Colonic mucosa (tissue), 4 donors: ENCODE results near the gene ATP1A4. TPM values are rescaled to one million over a fixed set of nuclear protein-coding genes. Genes with fewer than 3 reads are reported as not detected.

ENCODE experiments used
- DNase-seq: peaks from one replicate; pipeline ENCODE4 v3.0.0-alpha.2; 2020
- H3K27ac ChIP-seq: fragments of 200-600 bp; one replicate; pipeline ENCODE4 v1.8.0; 2021
- H3K27me3 ChIP-seq: fragments of 200-600 bp; one replicate; pipeline ENCODE4 v1.8.0; 2021
- H3K36me3 ChIP-seq: fragments of 200-600 bp; one replicate; pipeline ENCODE4 v1.8.0; 2021
- H3K4me1 ChIP-seq: fragments of 200-600 bp; one replicate; pipeline ENCODE4 v1.8.0; 2021; ENCODE audit warnings: mild to moderate bottlenecking
- H3K4me3 ChIP-seq: fragments of 200-600 bp; one replicate; pipeline ENCODE4 v1.8.0; 2021
- H3K9ac ChIP-seq, 2 donors: one replicate each; pipeline ENCODE4 v1.7.0; 2013; ENCODE audit warnings: control low read depth in 2 of 2, low read depth in 2 of 2, low read length in 2 of 2
- H3K9me3 ChIP-seq: fragments of 200-600 bp; one replicate; pipeline ENCODE4 v1.8.0; 2021
- intact Hi-C: fragments of 100-400 bp; cut with DNase I; formaldehyde crosslinking; loops from one replicate; pipeline ENCODE4 v1.14.1; 2022
- total RNA-seq, 2 donors: library from RNA; stranded (reverse); fragmentation: NEBNext Ultra II Directional in 1 of 2; extraction: Animal tissue kit (Norgen Biotek cat#: 25700) in 1 of 2; gene quantifications; one replicate each; pipeline ENCODE4 v1.2.1, GENCODE V29; 2021
- TF ChIP-seq, protein P1 (sequence below): fragments of 200-600 bp; IDR thresholded peaks from one replicate; pipeline ENCODE4 v1.8.0; 2022; ENCODE audit warnings: antibody characterized with exemption, mild to moderate bottlenecking
- donor health status: healthy.
- donor health status: DM: no; HTN: no; CAD: no.
- donor health status: DM: no; HTN: no; CAD: no.

Gene ATP1A4
- total RNA-seq, 2 donors from 2014 or later: not detected

DNA sequence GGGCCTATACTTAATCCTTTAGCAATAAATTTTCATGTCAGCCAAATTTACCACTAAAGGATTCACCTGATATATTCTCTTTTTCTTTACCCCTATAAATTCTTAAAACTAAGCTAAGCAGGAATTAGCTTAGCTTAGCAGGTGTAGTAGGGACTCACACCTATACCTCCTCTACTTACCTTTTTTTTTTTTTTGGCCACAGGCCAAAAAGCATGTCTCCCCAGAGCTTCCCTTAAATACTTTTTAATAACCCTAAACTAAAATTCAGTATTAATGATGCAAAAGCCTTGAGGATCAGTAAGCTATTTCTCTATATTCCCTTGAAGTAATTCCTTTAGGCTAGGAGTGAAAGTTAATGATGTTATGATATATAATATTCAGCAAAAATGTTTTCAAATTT lies 77.0 kb downstream of the ATP1A4 start:
- H3K9ac ChIP-seq: no peak overlapping the region
- DNase-seq: no peak
- intact Hi-C loops: no loop called here
- H3K27ac ChIP-seq: no peak overlapping the region
- TF ChIP-seq, protein P1, sequence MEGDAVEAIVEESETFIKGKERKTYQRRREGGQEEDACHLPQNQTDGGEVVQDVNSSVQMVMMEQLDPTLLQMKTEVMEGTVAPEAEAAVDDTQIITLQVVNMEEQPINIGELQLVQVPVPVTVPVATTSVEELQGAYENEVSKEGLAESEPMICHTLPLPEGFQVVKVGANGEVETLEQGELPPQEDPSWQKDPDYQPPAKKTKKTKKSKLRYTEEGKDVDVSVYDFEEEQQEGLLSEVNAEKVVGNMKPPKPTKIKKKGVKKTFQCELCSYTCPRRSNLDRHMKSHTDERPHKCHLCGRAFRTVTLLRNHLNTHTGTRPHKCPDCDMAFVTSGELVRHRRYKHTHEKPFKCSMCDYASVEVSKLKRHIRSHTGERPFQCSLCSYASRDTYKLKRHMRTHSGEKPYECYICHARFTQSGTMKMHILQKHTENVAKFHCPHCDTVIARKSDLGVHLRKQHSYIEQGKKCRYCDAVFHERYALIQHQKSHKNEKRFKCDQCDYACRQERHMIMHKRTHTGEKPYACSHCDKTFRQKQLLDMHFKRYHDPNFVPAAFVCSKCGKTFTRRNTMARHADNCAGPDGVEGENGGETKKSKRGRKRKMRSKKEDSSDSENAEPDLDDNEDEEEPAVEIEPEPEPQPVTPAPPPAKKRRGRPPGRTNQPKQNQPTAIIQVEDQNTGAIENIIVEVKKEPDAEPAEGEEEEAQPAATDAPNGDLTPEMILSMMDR: no peak
- H3K4me1 ChIP-seq: no peaks in the 10 kb centered on the region
- H3K27me3 ChIP-seq: no peaks in the 10 kb centered on the region
- peaks cover 15% of the 10 kb centered on the region for H3K36me3 ChIP-seq
- no peak overlapping the region for H3K4me3 ChIP-seq
- no peaks in the 10 kb centered on the region for H3K9me3 ChIP-seq

DNA sequence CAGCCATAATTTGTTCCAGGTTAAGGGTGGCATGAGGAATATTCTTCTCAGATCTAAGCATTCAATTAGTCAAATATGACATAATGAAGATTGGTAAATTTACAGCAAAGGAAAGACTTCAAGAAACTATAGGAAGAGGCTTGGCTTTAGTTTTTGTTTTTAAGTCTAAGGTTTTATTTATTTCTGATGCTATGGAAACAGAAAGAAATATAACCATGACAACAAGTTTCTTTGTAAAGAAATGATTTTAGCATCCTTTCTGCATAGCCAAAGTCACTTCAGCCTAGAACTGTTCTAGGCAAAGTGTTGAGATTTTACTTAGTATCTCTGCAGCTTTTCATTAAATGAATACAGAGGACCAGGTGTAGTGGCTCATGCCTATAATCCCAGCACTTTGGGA lies 81.5 kb downstream of the ATP1A4 start:
- TF ChIP-seq, protein P1: no peak
- H3K4me1 ChIP-seq: no peaks in the 10 kb centered on the region
- peaks cover 7% of the 10 kb centered on the region for H3K36me3 ChIP-seq
- intact Hi-C loops: no loop called here
- no peaks in the 10 kb centered on the region for H3K9me3 ChIP-seq
- no peak overlapping the region for H3K9ac ChIP-seq
- H3K27ac ChIP-seq: no peak overlapping the region
- no peak for DNase-seq
- no peaks in the 10 kb centered on the region for H3K27me3 ChIP-seq
- H3K4me3 ChIP-seq: no peak overlapping the region

Other genes starting within 250 kb of the ATP1A4 start
- gene TAGLN2, start 226.1 kb upstream of the ATP1A4 start, total RNA-seq: 100 to 1,000 TPM; 354 to 515 TPM
- 10 to 100 TPM; 14.1 to 41.8 TPM for gene IGSF9, start 206.0 kb upstream of the ATP1A4 start, total RNA-seq
- gene SLAMF9, start 197.4 kb upstream of the ATP1A4 start, total RNA-seq: not detected
- 1 to 10 TPM; 4.0 to 6.2 TPM for gene PIGM, start 119.6 kb upstream of the ATP1A4 start, total RNA-seq
- under 1 TPM in 1 of 2 donors, not detected in 1; 0.29 TPM for gene KCNJ10, start 81.4 kb upstream of the ATP1A4 start, total RNA-seq
- gene KCNJ9, start 70.1 kb upstream of the ATP1A4 start, total RNA-seq: under 1 TPM; 0.11 to 0.30 TPM
- gene IGSF8, start 53.0 kb upstream of the ATP1A4 start, total RNA-seq: 10 to 100 TPM; 53.6 to 60.2 TPM
- 1 to 10 TPM; 1.5 to 6.1 TPM for gene ATP1A2, start 35.8 kb upstream of the ATP1A4 start, total RNA-seq
- not detected for gene CASQ1, start 39.0 kb downstream of the ATP1A4 start, total RNA-seq
- gene PEA15, start 53.8 kb downstream of the ATP1A4 start, total RNA-seq: 10 to 100 TPM; 33.0 to 48.3 TPM
- gene DCAF8, start 110.9 kb downstream of the ATP1A4 start, total RNA-seq: 10 to 100 TPM; 72.0 to 86.1 TPM
- gene PEX19, start 133.5 kb downstream of the ATP1A4 start, total RNA-seq: 10 to 100 TPM; 43.2 to 59.3 TPM
- 100 to 1,000 TPM; 154 to 163 TPM for gene COPA, start 191.6 kb downstream of the ATP1A4 start, total RNA-seq
- 10 to 100 TPM; 83.5 to 88.0 TPM for gene NCSTN, start 191.8 kb downstream of the ATP1A4 start, total RNA-seq
- gene NHLH1, start 215.5 kb downstream of the ATP1A4 start, total RNA-seq: under 1 TPM in 1 of 2 donors, not detected in 1; 0.12 TPM
- 10 to 100 TPM in 1 of 2 donors, 1 to 10 TPM in 1; 3.9 to 10.3 TPM for gene VANGL2, start 249.0 kb downstream of the ATP1A4 start, total RNA-seq